IMR-90 (cell line): Measurements from ENCODE around the gene RIMS4.

ENCODE experiments used
- BHLHE40 ChIP-seq: fragments of 150-350 bp; IDR thresholded peaks from 2 replicates; pipeline ENCODE4 v1.6.1; 2016; ENCODE audit warnings: mild to moderate bottlenecking, low read depth, low read length
- CEBPB ChIP-seq: IDR thresholded peaks from 2 replicates; pipeline ENCODE4 v1.6.1; 2012; ENCODE audit warnings: low read depth, low read length, improper control_type of control experiment
- CTCF ChIP-seq: conservative IDR thresholded peaks from 2 replicates; pipeline ENCODE4 v1.5.1; 2012; ENCODE audit warnings: mild to moderate bottlenecking, low read depth, low read length, improper control_type of control experiment
- MAZ ChIP-seq: IDR thresholded peaks from 2 replicates; pipeline ENCODE4 v1.6.1; 2012; ENCODE audit warnings: low read depth, mild to moderate bottlenecking, low read length, improper control_type of control experiment, moderate library complexity, borderline replicate concordance
- POLR2A ChIP-seq: IDR thresholded peaks from 2 replicates; pipeline ENCODE4 v1.6.1; 2012; ENCODE audit warnings: mild to moderate bottlenecking, low read depth, low read length
- RFX5 ChIP-seq: IDR thresholded peaks from 2 replicates; pipeline ENCODE4 v1.8.0; 2012; ENCODE audit warnings: low read depth, mild to moderate bottlenecking, low read length, moderate library complexity
- SMC3 ChIP-seq: fragments of 150-350 bp; IDR thresholded peaks from 2 replicates; pipeline ENCODE4 v1.6.1; 2016; ENCODE audit warnings: low read depth, mild to moderate bottlenecking, antibody characterized with exemption, low read length, moderate library complexity
- USF2 ChIP-seq: fragments of 150-350 bp; IDR thresholded peaks from 2 replicates; pipeline ENCODE4 v1.6.1; 2017; ENCODE audit warnings: mild to moderate bottlenecking, antibody characterized with exemption, low read length, low read depth

- TF ChIP-seq CTCF, result no peak
- TF ChIP-seq MAZ, result no peak
- no peak for TF ChIP-seq CEBPB
- no peak for TF ChIP-seq POLR2A
- TF ChIP-seq RFX5, result no peak
- TF ChIP-seq SMC3, result no peak
- TF ChIP-seq BHLHE40, result no peak
- no peak for TF ChIP-seq USF2
Observed at GRCh38 chr20:44732327-44732726, 78.0 kb downstream of the RIMS4 start.
